ACHN (cell line): ENCODE data around the gene SPINT1.
"Not testable (repeated sequence)": the region's sequence is repeated elsewhere in the genome, so short reads cannot be mapped to it uniquely, and the experiment has no call there.

Source experiments
- DNase-seq: peaks from one replicate; pipeline ENCODE4 v3.0.0-alpha.2; 2015
- in situ Hi-C: cut with HindIII; loops from 2 replicates; pipeline ENCODE4 v1.10.0; 2017; ENCODE audit warnings: low sequenced_read_pairs, low pct_ligation_motif_present, low pct_unique_long_range_greater_than_20kb

SPINT1 gene

GRCh38 chr15:40854161-40854560 lies 10.3 kb downstream of the SPINT1 start:
- no peak for DNase-seq
- in situ Hi-C loops = no loop called here

DNA sequence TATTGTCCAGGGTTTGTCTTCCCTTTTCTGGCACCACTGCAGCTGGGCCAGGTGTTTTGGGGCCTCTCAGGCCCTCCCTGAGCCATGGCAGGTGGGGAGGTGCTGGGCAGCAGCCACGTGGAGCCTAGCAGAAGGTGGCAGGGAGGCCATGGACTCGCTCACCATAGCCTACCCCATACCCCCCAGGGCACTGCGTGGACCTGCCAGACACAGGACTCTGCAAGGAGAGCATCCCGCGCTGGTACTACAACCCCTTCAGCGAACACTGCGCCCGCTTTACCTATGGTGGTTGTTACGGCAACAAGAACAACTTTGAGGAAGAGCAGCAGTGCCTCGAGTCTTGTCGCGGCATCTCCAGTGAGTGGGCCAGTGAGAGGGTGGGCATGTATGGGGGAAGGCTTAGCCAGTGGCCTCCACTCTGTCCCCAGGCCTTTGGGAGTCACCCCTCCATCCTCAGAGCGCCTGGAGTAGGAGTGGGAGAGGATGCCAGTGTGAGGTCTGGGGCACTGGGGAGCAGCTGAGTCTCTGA lies 11.9 kb downstream of the SPINT1 start:
- no peak for DNase-seq
- in situ Hi-C loops = no loop called here

- in situ Hi-C loops = no loop called here
- DNase-seq = no peak
These were observed 12.9 kb downstream of the SPINT1 start for GRCh38 chr15:40856746-40857145.

DNA sequence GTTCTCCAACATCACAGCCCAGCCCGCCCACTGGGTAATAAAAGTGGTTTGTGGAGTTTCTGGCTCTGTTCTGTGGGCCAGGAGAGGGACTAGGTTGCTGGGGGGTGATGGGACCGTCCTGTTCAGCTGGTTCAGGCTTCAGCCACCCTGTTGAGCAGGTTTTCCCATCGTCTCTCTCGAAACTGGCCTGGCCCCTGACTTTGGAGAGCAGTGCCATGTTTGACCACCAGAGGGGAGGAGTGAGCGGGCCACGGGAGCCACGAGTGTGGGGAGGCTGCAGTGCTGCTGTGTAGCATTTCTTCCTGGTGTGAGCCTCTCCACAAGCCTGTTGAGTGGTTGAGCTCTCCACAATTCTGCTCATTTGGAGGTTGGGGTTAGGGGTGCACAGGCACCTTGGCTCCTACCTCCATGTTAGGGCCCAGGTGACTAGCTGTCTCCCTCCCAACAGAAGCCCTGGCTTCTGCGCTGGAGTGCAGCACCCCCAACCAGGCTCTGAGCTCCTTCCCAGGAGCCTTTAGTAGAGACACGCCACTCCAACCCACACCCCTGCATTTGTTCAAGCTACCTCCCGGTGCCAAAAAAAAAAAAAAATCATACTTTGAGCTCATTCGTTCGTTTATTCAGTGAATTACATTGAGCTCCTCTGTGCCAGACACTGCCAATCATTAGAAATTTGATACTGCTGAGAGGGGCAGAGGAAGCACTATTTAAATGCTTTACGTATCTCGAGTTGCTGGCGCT lies 13.9 kb downstream of the SPINT1 start:
- DNase-seq = peak; percentile 65
- in situ Hi-C loops = no loop called here

GRCh38 chr15:40858706-40859105 lies 14.9 kb downstream of the SPINT1 start:
- in situ Hi-C loops = no loop called here
- DNase-seq = no peak

- in situ Hi-C loops = no loop called here
- peak; percentile 74 for DNase-seq
These were observed 15.5 kb downstream of the SPINT1 start for GRCh38 chr15:40859206-40859851.

DNA sequence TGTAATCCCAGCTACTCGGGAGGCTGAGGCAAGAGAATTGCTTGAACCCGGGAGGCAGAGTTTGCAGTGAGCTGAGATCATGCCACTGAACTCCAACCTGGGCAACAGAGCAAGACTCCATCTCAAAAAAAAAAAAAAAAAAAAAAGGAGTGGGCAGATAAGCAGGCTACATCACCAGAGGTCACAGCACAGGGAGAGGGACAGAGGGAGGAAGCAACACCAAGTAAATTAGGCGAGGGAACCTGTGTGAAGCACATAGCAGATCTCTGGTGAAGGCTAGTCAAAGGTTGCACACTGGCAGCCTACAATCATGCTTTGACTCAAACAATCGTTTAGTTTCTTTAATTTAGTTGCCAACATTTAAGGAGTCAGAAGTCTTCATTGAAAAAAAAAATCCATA lies 17.3 kb downstream of the SPINT1 start:
- in situ Hi-C loops, DNase-seq: not testable (repeated sequence)

- DNase-seq = no peak
- in situ Hi-C loops = no loop called here
These were observed 19.9 kb downstream of the SPINT1 start for GRCh38 chr15:40863660-40864270.

DNA sequence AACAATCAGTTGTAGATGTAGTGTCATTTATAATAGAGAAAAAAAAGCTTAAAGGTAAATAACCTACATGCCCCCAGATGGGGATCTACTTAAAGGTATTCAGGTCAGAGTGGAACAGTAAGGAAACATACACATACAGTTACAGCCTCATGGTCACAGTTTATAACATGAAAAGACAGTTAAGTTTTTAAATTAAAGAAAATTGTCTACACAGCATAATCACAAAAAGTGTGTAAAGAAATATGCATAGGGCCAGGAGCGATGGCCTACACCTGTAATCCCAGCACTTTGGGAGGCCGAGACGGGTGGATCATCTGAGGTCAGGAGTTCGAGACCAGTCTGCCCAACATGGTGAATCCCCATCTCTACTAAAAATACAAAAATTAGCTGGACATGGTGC lies 23.4 kb downstream of the SPINT1 start:
- DNase-seq = no peak
- in situ Hi-C loops = no loop called here

GRCh38 chr15:40869686-40870085 lies 25.8 kb downstream of the SPINT1 start:
- in situ Hi-C loops = no loop called here
- DNase-seq = no peak

- no peak for DNase-seq
- in situ Hi-C loops = no loop called here
These were observed 26.9 kb downstream of the SPINT1 start for GRCh38 chr15:40870716-40871115.

GRCh38 chr15:40871749-40872617 lies 28.1 kb downstream of the SPINT1 start:
- no peak for DNase-seq
- in situ Hi-C loops = no loop called here

GRCh38 chr15:40872791-40873693 lies 29.2 kb downstream of the SPINT1 start:
- in situ Hi-C loops = no loop called here
- no peak for DNase-seq

GRCh38 chr15:40873694-40874561 lies 30.1 kb downstream of the SPINT1 start, which contains the start of gene RHOV:
Gene RHOV, minus strand, starts transcription at chr15:40874234. Its CDS starts 95 bp downstream, at chr15:40874139.
- peak; percentile 80 for DNase-seq
- in situ Hi-C loops = no loop called here

GRCh38 chr15:40875991-40876730 lies 32.3 kb downstream of the SPINT1 start:
- no peak for DNase-seq
- in situ Hi-C loops = no loop called here

- in situ Hi-C loops = no loop called here
- DNase-seq = no peak
These were observed 33.8 kb downstream of the SPINT1 start for GRCh38 chr15:40877694-40878093.
